HG03060 (cell line): ENCODE data around the gene GJD3.

ENCODE experiments used
- ATAC-seq: cut with Tn5 transposase; IDR thresholded peaks from one replicate; pipeline ENCODE4 v1.9.1; 2021; ENCODE audit warnings: low read depth, moderate number of reproducible peaks; ENCODE audit not compliant: unreplicated experiment

Gene GJD3

GRCh38 chr17:40325156-40326013, 39.2 kb downstream of the GJD3 start:
- no peak for ATAC-seq

GRCh38 chr17:40323391-40324381, 40.9 kb downstream of the GJD3 start:
- no peak for ATAC-seq

GRCh38 chr17:40322358-40323315, 41.9 kb downstream of the GJD3 start:
- ATAC-seq, result peak; percentile 25

GRCh38 chr17:40321961-40322357, 42.6 kb downstream of the GJD3 start:
- no peak for ATAC-seq

- ATAC-seq, result no peak
These were observed 43.0 kb downstream of the GJD3 start for GRCh38 chr17:40321524-40321929.

- no peak for ATAC-seq
These were observed 43.6 kb downstream of the GJD3 start for GRCh38 chr17:40320756-40321523.

- no peak for ATAC-seq
These were observed 44.6 kb downstream of the GJD3 start for GRCh38 chr17:40319651-40320540.

GRCh38 chr17:40318830-40319391, 45.6 kb downstream of the GJD3 start:
- ATAC-seq, result no peak

- no peak for ATAC-seq
These were observed 46.4 kb downstream of the GJD3 start for GRCh38 chr17:40317880-40318829.

- ATAC-seq, result no peak
These were observed 47.1 kb downstream of the GJD3 start for GRCh38 chr17:40317345-40317873.

GRCh38 chr17:40316571-40317344, 47.8 kb downstream of the GJD3 start:
- ATAC-seq, result no peak

- no peak for ATAC-seq
These were observed 48.6 kb downstream of the GJD3 start for GRCh38 chr17:40315678-40316570.

- no peak for ATAC-seq
These were observed 49.3 kb downstream of the GJD3 start for GRCh38 chr17:40315206-40315605.

- no peak for ATAC-seq
These were observed 50.0 kb downstream of the GJD3 start for GRCh38 chr17:40314584-40314956.
